GM21528 (cell line): Measurements from ENCODE around the gene SNX8.

Experiments used
- ATAC-seq: cut with Tn5 transposase; IDR thresholded peaks from one replicate; pipeline ENCODE4 v1.9.1; 2021; ENCODE audit warnings: mild to moderate bottlenecking, moderate library complexity; ENCODE audit not compliant: unreplicated experiment, low FRiP score

The SNX8 gene

DNA sequence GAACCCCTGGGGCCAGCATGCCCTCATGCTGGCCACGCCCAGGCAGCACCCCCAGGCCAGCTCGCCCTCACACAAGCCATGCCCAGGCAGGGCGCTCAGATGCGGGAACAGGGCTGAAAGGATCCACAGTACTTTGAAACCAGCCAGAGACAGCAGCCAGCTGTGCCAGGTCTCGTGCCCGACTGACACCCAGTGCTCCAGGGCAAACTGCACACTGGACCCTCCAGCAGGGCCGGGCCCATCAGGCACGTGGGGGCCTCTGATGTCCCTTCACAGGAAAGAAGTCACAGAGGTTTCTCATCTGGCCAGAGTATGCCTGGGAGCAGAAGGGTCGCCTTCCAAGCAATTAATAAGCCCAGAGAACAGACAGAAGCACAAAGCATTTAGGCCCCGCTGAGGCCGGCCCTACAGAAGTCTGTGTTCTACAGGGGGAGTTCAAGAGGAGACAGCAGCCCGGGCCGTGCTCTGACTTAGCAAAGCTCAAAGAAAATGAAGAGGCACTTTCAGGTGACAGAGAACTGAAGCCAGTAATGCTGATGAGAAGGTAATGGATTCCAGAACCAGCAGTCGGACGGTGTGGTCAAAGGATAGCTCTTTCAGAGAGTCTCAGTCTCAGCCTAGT, 102.9 kb downstream of the SNX8 start:
- ATAC-seq, result no peak

DNA sequence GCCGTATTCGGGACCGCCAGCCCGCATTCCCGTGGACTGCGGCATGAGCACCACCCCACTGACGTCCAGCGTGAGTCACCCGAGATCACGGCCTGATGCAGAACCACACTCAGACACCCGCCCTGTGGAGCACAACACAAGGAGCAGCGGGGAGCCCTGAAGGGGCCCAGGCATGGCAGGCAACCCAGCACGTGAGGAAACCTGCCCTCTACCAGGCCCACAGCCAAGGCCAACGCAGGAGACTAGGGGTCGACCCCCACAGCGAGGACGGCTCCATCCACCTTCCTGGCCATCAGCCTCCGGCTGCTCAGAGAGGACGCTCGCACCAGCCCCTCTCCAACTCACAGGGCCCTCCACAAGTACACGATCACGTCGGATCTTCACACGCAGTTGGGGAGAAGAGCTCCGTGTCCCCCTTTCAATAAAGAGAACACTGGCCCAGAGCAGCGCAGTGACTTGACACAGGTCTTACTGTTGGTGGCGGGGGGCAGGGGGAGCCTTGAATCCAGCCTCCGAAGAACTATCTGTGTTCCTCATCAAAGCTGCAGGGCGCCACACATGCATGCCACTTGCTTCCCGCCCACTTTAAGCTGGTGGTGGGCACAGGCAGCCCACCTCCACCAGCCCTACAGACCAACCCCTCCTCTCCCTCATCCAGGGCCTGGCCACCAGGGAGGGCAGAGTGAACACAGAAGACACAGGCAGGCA, 103.5 kb downstream of the SNX8 start:
- ATAC-seq, result no peak

DNA sequence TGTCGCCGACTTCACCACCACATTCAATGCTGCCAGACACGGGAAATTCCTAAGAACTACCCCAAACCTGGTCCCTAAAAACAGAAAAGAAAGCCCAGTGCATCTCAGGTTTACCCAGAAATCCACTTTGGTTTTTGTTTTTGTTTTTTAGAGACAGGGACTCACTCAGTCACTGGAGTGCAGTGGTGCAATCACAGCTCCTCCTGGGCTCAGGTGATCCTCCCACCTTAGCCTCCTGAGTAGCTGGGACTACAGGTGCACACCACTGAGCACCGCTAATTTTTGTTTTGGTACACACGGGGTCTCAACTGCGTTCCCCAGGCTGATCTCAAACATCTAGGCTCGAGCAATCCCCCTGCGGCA, 104.3 kb downstream of the SNX8 start:
- ATAC-seq, result no peak

DNA sequence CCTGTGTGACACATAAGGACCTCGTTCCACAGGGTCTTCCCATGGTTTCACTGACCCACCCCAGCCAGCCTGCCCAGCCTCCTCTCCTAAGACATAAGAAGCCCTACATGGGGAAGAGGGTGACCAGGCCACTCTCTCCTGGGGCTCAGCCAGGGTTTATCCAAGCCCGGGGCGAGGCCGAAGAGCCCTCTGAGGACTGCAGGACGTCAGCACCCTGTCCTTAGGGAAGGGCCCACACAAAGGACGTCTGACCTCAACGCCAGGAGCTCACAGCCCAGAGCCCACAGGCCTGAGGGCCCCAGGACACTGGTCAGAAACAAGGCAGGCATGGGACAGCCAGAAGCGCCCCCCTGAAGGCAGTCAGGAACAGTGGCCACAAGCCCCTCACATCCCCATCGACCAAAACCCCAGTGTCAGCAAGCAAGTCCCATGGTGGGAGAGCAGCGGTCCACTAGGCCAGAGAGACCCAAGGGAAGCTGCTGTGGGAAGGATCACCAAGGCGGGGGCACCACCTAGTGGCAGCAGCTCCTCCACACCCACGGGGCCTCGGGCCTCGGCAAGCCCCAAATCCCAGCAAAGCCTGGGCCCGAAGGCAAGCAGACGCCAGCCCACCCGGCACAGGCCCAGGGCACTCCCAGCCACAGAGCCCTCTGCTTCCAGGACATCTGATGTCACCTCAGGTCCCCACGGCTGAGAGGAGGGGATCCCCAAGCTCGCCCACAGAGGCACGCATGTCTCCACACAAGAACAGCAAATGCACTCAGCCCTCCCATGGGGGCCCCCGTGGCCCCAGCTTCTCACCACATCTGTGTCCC, 104.9 kb downstream of the SNX8 start:
- no peak for ATAC-seq

DNA sequence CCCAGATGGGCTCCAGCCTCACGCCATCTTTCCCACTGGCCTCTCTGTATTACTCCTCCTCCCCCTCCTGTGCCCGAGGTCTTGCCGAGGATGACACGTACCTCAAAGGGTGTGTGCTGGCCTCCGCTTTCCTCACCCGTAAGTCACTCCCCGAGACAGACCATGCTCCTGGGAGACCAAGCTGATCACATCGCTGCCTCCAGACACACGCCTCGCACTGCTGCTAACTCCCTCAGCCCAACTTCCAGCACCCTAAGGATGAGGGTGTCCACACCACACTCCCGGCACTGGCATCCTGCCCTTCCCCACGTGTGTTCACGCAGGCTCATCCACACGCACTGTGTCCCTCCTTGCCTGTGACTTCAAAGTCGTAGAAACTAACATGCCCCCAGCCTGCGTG, 105.5 kb downstream of the SNX8 start:
- ATAC-seq, result no peak

DNA sequence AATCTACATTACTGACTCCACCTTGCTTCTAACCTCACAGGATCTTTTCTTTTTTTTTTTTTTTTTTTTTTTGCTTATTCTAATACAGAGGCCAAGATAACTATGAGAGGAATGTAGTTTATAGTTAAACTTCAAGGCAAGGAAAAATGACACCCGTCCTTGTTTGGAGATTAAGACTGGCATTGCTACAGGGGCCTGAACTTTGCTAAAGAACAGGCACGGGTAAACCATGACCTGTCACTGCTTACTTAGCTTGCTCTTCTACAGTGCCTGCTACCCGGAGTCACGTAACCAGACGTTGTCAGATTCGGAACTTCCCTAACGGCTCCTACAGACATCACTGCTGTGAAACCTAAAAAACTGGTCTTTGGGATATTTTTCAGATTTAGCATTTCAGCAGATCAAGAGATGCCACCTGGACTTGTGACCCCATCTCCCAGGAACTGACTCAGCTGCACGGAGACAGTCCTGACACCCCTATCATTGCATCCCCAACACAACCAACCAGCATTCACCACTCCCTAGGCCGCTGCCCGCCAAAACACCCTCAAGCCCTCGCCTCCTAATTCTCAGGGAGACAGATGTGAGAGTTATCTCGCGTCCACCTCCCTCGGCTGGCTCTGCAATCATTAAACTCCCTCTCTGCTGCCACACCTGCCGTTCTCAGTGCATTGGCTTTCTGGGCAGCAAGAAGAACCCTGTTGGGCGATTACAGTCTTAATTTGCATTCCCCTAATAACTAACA, 109.0 kb downstream of the SNX8 start:
- no peak for ATAC-seq

DNA sequence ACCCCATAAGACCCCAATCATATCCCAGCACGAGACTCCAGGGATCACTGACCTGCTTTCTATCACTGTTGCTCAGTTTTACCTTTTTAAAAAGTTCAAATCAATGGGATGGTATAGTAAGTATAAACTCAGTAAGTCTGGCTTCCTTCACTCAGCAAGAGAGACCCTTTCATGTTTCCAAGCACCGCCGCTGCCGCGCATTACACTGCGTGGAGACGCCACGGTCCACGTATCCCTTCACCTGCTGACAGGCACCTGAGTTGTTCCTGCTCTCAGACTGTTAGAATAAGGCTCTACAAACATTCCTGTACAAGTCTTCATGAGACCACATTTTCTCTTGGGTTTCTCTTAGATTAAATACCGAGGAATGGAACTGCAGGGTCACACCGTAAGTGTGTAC, 109.8 kb downstream of the SNX8 start:
- ATAC-seq, result no peak

DNA sequence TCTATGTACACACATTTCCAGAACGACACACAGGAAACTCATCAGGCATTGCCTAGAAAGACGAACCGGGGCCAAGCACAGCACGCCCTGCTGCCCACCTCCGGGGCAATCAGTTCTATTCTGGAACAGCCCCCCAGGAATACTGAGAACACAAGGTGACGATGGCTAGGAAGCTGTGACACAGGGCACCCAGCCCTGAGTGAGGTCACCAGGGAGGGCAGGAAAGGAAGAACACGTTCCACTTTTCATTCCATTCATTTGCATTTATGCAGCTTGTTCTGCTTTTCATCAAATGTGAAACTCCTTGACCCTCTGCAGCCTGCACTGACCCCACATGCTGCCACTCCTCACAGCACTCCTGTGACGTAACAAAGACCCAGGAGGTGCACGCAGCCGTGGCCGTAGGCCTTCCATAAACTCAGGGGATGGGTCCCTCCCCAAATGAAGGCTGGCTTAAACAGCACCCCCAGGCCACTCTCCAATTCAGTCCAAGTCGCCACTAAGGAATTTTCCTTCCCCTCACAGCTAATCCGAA, 110.4 kb downstream of the SNX8 start:
- ATAC-seq, result no peak

DNA sequence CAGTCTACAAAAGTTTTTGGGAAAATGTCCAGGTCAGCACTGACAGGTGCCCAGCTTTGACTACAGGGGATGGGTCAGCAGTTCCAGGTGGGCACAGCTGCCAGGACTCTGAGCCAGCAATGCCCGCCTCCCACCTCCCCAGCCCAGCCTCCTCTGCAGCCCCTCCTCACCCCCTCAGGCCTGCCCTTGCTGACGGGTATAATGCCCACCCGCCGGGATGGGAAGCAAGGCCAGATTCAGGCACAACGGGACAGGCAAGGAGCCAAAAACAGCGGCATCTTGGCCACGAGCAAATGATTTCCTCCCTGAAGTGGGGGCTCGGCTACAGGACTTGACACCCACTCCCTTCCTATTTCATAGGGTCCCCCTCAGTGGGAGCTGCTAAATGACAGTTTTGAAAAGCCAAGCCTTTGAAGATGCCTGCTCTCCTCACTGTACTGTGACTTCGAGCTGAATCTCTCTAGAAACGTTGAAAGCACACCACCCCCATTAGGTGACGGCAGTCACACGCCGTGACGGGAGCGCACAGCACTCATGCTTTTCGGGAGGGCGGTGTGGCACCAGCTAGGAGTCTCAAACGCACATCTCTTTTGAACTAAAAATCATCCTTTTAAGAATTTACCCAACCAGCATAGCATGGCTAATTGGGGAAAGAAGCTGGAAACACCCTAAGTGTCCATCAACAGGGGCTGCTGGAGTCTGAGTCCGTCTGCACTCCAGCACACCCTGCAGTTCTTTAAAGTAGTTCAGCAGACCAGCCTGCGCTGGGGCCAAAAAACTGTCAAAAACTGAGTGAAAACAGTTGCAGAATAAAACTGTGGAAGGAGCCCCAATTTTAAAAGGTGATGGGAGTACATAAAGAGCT, 111.1 kb downstream of the SNX8 start:
- no peak for ATAC-seq

DNA sequence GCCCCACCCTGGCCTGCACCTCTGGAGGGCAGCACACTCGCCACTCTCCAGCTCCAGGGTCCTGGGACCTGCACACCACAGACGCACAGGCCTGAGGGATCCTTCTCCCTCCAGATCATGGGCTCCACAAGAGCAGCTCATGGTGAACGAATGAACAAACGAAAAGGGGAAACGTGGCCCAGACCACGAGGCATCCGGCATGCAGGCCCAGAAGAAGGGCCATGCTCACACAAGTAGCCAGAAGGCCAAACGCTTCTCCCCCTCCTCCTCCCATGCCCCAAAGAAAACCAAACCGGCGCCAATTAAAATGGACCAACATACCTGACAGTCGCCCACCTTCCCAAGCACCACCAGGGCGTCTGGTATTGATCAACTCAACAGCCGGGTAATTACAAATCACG, 111.9 kb downstream of the SNX8 start:
- ATAC-seq, result no peak
